Peyer's patch (tissue), 4 donors: ENCODE measurements around the gene IMMP2L.

ENCODE experiments used
- CTCF ChIP-seq, 6 experiments: fragments of 450-650 bp in 4 of 6; fragments of 200-600 bp in 2 of 6; sonication (generic) in 1 of 6; IDR thresholded peaks; one replicate each; pipeline ENCODE4 v1.5.1; 2017 to 2019; ENCODE audit warnings: antibody characterized with exemption in 6 of 6, mild to moderate bottlenecking in 3 of 6, moderate library complexity in 1 of 6
- POLR2A ChIP-seq, 2 donors: fragments of 450-650 bp; IDR thresholded peaks; one replicate each; pipeline ENCODE4 v1.5.1; 2017; ENCODE audit warnings: antibody characterized with exemption in 2 of 2, mild to moderate bottlenecking in 2 of 2, moderate library complexity in 2 of 2

- no peak for TF ChIP-seq POLR2A (IDR thresholded peaks at IDR 0.05)
- TF ChIP-seq CTCF (IDR thresholded peaks at IDR 0.05), result no peak
Measured at GRCh38 chr7:111564078-111564477, 1.8 kb upstream of the IMMP2L start.
